K562 treated with DMSO at 1 percent for 12 hours (cell line): Measurements from ENCODE around the gene FAM240A. TPM values are rescaled to one million over a fixed set of nuclear protein-coding genes. Genes with fewer than 3 reads are reported as not detected.

Experiments
- total RNA-seq: library from RNA; unstranded; fragments of 300-600 nt; gene quantifications from 2 replicates; pipeline ENCODE4 v1.2.3, GENCODE V29; 2022; ENCODE audit not compliant: insufficient read depth

FAM240A gene
- total RNA-seq = not detected in 2 replicates

GRCh38 chr3:46612324-46612723 lies at the start of gene FAM240A:
FAM240A (plus strand) TSS chr3:46612525; CDS start chr3:46612684, 159 bp downstream.

GRCh38 chr3:46566040-46566641 lies 46.2 kb upstream of the FAM240A start, which contains the start of gene LRRC2:
LRRC2 (minus strand) TSS chr3:46566302; CDS start chr3:46551591, 14,711 bp downstream.

Other genes starting within 250 kb of the FAM240A start
- gene CCR5, start 241.6 kb upstream of the FAM240A start, total RNA-seq = not detected in 2 replicates
- gene CCRL2, start 205.3 kb upstream of the FAM240A start, total RNA-seq = 9.8 and 21.7 TPM in 2 replicates
- not detected in 2 replicates for gene LTF, start 147.6 kb upstream of the FAM240A start, total RNA-seq
- not detected in 2 replicates for gene RTP3, start 114.5 kb upstream of the FAM240A start, total RNA-seq
- not detected in 2 replicates for gene LRRC2, start 46.2 kb upstream of the FAM240A start, total RNA-seq
- gene ALS2CL, start 81.2 kb downstream of the FAM240A start, total RNA-seq = 0.25 TPM in 1 of 2 replicates, not detected in the other
- gene TMIE, start 88.9 kb downstream of the FAM240A start, total RNA-seq = not detected in 2 replicates
- gene PRSS50, start 105.3 kb downstream of the FAM240A start, total RNA-seq = not detected in 2 replicates